GM12873 (cell line): ENCODE measurements around the gene TDG.

Source experiments
- TF ChIP-seq, protein P1 (sequence below): IDR thresholded peaks from 2 replicates; pipeline ENCODE4 v1.5.1; 2012; ENCODE audit warnings: low read depth, mild to moderate bottlenecking, moderate library complexity, low read length, control low read depth; ENCODE audit not compliant: insufficient read depth; ENCODE audit errors: missing control alignments

TDG gene

DNA sequence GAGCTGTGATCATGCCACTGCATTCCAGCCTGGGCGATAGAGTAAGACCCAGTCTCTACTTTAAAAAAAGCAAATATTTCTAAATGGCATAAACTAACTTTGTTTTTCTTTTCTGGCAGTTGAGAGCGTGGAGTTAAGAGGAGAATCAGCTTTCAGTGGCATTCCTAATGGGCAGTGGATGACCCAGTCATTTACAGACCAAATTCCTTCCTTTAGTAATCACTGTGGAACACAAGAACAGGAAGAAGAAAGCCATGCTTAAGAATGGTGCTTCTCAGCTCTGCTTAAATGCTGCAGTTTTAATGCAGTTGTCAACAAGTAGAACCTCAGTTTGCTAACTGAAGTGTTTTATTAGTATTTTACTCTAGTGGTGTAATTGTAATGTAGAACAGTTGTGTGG is 21.2 kb downstream of the TDG start:
- TF ChIP-seq, protein P1, sequence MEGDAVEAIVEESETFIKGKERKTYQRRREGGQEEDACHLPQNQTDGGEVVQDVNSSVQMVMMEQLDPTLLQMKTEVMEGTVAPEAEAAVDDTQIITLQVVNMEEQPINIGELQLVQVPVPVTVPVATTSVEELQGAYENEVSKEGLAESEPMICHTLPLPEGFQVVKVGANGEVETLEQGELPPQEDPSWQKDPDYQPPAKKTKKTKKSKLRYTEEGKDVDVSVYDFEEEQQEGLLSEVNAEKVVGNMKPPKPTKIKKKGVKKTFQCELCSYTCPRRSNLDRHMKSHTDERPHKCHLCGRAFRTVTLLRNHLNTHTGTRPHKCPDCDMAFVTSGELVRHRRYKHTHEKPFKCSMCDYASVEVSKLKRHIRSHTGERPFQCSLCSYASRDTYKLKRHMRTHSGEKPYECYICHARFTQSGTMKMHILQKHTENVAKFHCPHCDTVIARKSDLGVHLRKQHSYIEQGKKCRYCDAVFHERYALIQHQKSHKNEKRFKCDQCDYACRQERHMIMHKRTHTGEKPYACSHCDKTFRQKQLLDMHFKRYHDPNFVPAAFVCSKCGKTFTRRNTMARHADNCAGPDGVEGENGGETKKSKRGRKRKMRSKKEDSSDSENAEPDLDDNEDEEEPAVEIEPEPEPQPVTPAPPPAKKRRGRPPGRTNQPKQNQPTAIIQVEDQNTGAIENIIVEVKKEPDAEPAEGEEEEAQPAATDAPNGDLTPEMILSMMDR, result no peak

DNA sequence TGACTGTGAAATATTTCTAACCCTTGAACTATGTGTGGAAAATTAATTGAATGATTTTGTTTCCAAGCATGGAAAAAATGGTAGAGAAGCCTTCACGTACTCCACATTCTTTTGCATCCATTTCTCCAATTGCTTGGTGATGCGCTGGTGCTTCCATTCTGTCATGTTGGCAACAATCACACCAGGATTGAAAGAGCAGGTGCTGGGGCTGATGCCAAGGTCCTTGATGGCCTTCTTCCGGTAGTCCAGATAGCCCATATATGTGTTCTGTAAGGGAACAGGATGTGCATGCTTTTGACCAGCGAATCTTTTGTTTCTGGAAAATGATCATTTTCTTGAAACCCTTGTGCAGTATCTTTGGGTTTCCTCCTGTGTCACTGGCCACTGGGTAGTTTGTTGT is 28.6 kb downstream of the TDG start:
- TF ChIP-seq, protein P1, result no peak

DNA sequence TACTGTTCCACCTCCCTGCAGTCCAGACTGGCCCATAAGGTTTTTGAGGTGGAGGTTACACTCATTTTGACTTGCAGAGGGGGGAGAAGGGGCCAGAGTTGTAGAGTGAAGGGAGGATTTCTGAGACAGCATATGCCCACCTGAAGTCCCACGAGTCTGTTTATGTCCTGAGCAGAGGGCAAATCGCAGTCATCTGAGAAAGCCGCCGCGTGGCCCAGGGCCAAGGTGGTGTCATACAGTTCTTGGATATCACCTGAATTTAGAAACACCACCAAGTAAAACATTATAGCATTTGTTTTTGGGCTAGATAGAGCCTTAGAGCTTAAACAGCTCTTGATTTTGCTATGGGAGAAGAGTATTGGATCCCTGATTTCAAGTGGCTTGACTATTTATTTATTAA is 30.9 kb downstream of the TDG start:
- TF ChIP-seq, protein P1, result no peak

DNA sequence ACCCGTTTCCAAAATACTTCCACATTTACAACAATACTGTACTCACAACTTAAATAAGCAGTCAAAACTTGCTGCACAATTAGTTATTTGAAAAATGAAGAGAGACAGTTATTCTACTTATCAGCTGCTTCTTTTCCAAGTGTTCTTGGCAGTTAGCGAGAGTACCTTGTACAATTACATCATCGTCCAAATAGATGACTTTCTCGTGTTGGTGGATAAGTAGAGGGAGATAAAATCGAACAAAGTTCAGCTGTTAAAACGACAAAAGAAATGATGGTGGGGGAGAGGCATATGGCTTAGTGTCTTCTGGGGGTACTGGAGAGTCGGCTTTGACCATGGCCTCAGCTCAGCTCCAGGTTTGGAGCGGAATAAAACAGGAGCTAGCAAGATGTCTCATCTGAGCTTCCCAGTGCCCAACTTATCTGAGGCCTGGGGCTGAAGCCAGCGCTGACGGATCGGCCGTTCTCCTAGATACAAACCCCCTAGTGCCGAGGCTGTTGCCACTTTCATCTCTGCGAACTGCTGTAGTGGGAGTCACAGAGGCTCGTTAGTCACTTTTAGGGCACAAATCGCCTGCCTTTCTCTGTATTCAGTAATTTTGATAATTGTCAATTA is 31.7 kb downstream of the TDG start:
- TF ChIP-seq, protein P1, result no peak

DNA sequence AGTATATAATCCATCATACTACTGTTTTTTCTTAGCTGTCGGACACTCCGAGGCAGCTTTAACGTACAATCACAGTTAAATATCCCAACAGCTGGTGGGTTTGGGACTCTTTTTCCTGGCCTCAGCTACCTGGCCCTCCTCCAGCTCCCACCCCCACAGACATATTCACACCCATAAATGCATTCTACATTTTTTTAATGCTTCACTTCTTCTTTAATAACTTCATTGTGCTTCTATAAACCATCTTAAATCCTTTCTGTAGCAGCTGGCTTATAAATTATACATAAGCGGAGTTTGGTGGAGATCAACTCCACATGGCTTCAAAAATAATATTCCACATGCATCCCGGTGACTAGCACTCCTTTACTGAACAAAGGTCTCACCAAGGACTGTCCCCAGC is 33.3 kb downstream of the TDG start:
- TF ChIP-seq, protein P1, result no peak

DNA sequence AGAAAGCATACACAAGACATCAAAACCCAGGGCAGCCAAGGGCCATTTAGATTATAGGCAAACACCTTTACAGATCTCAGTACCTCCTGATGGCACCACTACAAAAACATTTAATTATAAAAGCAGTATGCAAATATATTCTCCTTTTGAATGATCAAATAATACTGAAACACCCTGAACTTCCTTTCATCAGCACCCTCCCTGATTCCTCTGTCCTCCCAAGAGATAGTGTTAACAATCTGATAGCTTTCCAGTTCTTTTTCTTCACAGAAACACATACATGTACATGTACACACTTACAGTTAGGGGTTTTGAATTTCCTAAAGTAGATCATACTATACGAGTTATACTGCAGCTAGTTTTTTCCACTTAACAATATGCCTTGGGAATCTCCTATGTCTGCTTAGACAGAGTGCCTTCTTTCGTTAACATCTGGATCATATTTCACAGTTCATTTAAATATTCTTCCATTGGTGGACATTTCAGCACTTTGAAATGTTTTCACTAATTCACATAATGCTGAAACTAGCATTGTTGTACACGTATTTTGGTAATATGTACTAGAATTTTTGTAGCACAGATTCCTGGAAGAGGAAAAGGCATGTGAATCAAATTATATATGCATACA is 35.2 kb downstream of the TDG start:
- TF ChIP-seq, protein P1, result no peak

DNA sequence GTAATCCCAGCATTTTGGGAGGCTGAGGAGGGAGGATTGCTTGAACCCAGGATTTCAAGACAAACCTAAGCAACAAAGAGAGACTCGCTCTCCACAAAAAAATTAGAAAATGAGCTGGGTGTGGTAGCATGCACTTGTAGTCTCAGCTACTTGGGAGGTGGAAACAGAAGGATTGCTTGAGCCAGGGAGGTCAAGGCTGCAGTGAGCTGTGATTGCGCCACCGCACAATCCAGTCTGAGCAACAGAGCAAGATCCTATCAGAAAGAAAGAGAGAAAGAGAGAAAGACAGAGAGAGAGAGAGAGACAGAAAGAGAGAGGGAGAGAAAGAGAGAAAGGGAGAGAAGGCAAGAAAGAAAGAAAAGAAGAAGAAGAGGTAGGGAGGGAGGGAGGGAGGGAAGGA is 37.0 kb downstream of the TDG start:
- TF ChIP-seq, protein P1, result no peak
